GM12865 (cell line): Measurements from ENCODE around the gene SMIM38.
A peak's percentile ranks its signal among the peaks of the same experiment; 100 is the strongest.

ENCODE experiments used
- DNase-seq: peaks from one replicate; pipeline ENCODE4 v3.0.0; 2010; ENCODE audit warnings: low read depth
- H3K4me3 ChIP-seq: 2 replicates; pipeline ENCODE4 v1.5.1; 2011; ENCODE audit warnings: mild to moderate bottlenecking, low read depth, low read length, control low read depth
- CTCF ChIP-seq: IDR thresholded peaks from 2 replicates; pipeline ENCODE4 v1.5.1; 2011; ENCODE audit warnings: low read length, control low read depth, low read depth, inconsistent platforms; ENCODE audit not compliant: insufficient read depth; ENCODE audit errors: missing control alignments

SMIM38 gene

DNA sequence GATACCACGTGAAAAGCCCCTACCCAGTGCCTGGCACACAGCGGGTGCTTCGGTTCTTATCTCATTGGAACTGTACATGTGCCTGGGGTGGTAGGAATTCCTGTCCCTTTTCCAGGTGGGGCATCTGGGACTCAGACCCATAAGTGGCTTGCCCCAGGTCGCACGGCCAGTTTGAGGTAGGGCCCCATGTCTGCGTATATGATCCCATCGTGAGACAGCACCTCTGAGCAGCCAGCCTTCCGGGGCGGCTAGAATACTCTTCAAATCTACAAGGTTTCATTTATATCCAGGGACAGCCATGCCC is 33.5 kb upstream of the SMIM38 start:
- no peak for DNase-seq
- TF ChIP-seq CTCF = no peak
- no peak overlapping the region for H3K4me3 ChIP-seq

- DNase-seq = peak; percentile 33
- no peak for TF ChIP-seq CTCF
- no peak overlapping the region for H3K4me3 ChIP-seq
These were observed 32.9 kb upstream of the SMIM38 start for GRCh38 chr11:69122630-69123431.

- no peak for TF ChIP-seq CTCF
- no peak for DNase-seq
- H3K4me3 ChIP-seq = no peak overlapping the region
These were observed 31.9 kb upstream of the SMIM38 start for GRCh38 chr11:69123593-69124545.

- H3K4me3 ChIP-seq = no peak overlapping the region
- DNase-seq = no peak
- TF ChIP-seq CTCF = no peak
These were observed 29.9 kb upstream of the SMIM38 start for GRCh38 chr11:69125861-69126260.

- no peak for DNase-seq
- H3K4me3 ChIP-seq = no peak overlapping the region
- TF ChIP-seq CTCF = no peak
These were observed 29.4 kb upstream of the SMIM38 start for GRCh38 chr11:69126286-69126685.

- H3K4me3 ChIP-seq = no peak overlapping the region
- no peak for DNase-seq
- no peak for TF ChIP-seq CTCF
These were observed 28.5 kb upstream of the SMIM38 start for GRCh38 chr11:69127081-69127850.
